Testis (tissue), 3 donors: ENCODE data around the gene EDN3. TPM values are rescaled to one million over a fixed set of nuclear protein-coding genes. Genes with fewer than 3 reads are reported as not detected.

Experiments
- DNase-seq: peaks from one replicate; pipeline ENCODE4 v3.0.0-alpha.2; 2019
- H3K27ac ChIP-seq, 2 donors: fragments of 200-600 bp; sonication (generic); one replicate each; pipeline ENCODE4 v1.5.1; 2019
- H3K27me3 ChIP-seq: fragments of 200-600 bp; sonication (generic); one replicate; pipeline ENCODE4 v1.5.1; 2019
- H3K36me3 ChIP-seq: fragments of 200-600 bp; sonication (generic); one replicate; pipeline ENCODE4 v1.5.1; 2017; ENCODE audit warnings: low read depth; ENCODE audit errors: missing control alignments
- H3K4me1 ChIP-seq: fragments of 200-600 bp; sonication (generic); one replicate; pipeline ENCODE4 v1.5.1; 2019
- H3K4me3 ChIP-seq, 2 donors: fragments of 200-600 bp; sonication (generic); one replicate each; pipeline ENCODE4 v1.5.1; 2017 to 2019
- H3K9me3 ChIP-seq: fragments of 200-600 bp; sonication (generic); one replicate; pipeline ENCODE4 v1.5.1; 2017
- POLR2A ChIP-seq: fragments of 450-650 bp; IDR thresholded peaks from one replicate; pipeline ENCODE4 v1.6.1; 2017; ENCODE audit warnings: antibody characterized with exemption, mild to moderate bottlenecking, moderate library complexity
- WGBS, 2 donors: methylation state at CpG; one replicate each; pipeline ENCODE4 v1.1.5; 2018; 5-methylcytosine and 5-hydroxymethylcytosine counted together
- intact Hi-C: fragments of 100-400 bp; cut with DNase I; formaldehyde crosslinking; loops from one replicate; pipeline ENCODE4 v1.15.1; 2023; ENCODE audit warnings: low total_unique reads
- polyA plus RNA-seq: library from polyadenylated mRNA; stranded (reverse); fragments of 350-450 nt; fragmentation: Illumina TruSeq; extraction: RNeasy Lipid Tissue Mini Kit (QIAGEN cat#74804); gene quantifications from one replicate; pipeline ENCODE4 v1.2.3, GENCODE V29; 2014; ENCODE audit warnings: low read depth, low replicate concordance; ENCODE audit not compliant: insufficient read depth
- total RNA-seq, 2 donors: library from RNA; depleted of rRNA; stranded (reverse); fragments of >200 nt; gene quantifications; one replicate each; pipeline ENCODE4 v1.2.3, GENCODE V29; 2016
- TF ChIP-seq, protein P1 (sequence below), 3 experiments: fragments of 450-650 bp in 2 of 3; fragments of 200-600 bp in 1 of 3; sonication (generic) in 1 of 3; IDR thresholded peaks; one replicate each; pipeline ENCODE4 v1.5.1; 2016 to 2019; ENCODE audit warnings: antibody characterized with exemption in 3 of 3, mild to moderate bottlenecking in 2 of 3, moderate library complexity in 1 of 3

The EDN3 gene
- total and polyA plus RNA-seq, 3 donors from 2014 or later, result 2.9 to 5.2 (median 3.4) TPM

DNA sequence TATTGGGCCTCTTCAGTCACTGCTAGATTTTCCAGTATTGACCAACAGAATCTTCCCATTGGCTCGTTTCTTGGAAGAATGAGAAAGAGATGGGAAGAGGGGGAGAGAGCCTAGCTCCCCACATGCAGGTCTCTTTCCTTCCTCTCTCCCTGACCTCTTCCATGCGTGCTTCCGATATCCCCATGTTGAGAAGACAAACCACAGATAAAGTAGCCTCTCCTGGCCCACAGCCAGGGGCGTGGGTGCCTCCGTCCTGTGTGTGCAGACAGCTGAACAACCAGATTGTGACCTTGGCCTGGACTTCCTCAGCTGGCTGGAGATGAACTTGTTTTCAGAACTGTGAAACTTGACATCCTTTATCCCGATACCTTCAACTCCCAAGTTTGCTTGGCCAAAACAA lies 71.0 kb downstream of the EDN3 start:
- Histone ChIP-seq H3K9me3 (no peaks in the 10 kb centered on the region), H3K27me3 (no peaks in the 10 kb centered on the region), H3K4me1 (no peaks in the 10 kb centered on the region), H3K36me3 (no peaks in the 10 kb centered on the region), H3K27ac (no peak overlapping the region), H3K4me3 (no peak overlapping the region)
- TF ChIP-seq, protein P1, sequence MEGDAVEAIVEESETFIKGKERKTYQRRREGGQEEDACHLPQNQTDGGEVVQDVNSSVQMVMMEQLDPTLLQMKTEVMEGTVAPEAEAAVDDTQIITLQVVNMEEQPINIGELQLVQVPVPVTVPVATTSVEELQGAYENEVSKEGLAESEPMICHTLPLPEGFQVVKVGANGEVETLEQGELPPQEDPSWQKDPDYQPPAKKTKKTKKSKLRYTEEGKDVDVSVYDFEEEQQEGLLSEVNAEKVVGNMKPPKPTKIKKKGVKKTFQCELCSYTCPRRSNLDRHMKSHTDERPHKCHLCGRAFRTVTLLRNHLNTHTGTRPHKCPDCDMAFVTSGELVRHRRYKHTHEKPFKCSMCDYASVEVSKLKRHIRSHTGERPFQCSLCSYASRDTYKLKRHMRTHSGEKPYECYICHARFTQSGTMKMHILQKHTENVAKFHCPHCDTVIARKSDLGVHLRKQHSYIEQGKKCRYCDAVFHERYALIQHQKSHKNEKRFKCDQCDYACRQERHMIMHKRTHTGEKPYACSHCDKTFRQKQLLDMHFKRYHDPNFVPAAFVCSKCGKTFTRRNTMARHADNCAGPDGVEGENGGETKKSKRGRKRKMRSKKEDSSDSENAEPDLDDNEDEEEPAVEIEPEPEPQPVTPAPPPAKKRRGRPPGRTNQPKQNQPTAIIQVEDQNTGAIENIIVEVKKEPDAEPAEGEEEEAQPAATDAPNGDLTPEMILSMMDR (IDR thresholded peaks at IDR 0.05), result no peak
- no peak for TF ChIP-seq POLR2A
- intact Hi-C loops, result no loop called here
- 33 to 34% methylated on average over 6 of the region's 6 CpGs for WGBS, 2 donors
- DNase-seq, result peak; percentile 28

GRCh38 chr20:59374261-59374660 lies 73.8 kb downstream of the EDN3 start:
- H3K27ac ChIP-seq, result no peak overlapping the region
- intact Hi-C loops, result no loop called here
- no peaks in the 10 kb centered on the region for H3K36me3 ChIP-seq
- H3K4me3 ChIP-seq, result no peak overlapping the region
- TF ChIP-seq POLR2A, result no peak
- TF ChIP-seq, protein P1 (IDR thresholded peaks at IDR 0.05), result no peak
- H3K9me3 ChIP-seq, result no peaks in the 10 kb centered on the region
- no peaks in the 10 kb centered on the region for H3K27me3 ChIP-seq
- no peak for DNase-seq
- H3K4me1 ChIP-seq, result no peaks in the 10 kb centered on the region
- WGBS, 2 donors, result 59 to 93% methylated on average over 1 of the region's 1 CpG

GRCh38 chr20:59375541-59375940 lies 75.1 kb downstream of the EDN3 start:
- TF ChIP-seq, protein P1 (IDR thresholded peaks at IDR 0.05), result no peak
- no peak for TF ChIP-seq POLR2A
- Histone ChIP-seq H3K4me3 (no peak overlapping the region), H3K9me3 (no peaks in the 10 kb centered on the region), H3K27ac (no peak overlapping the region), H3K27me3 (no peaks in the 10 kb centered on the region), H3K36me3 (no peaks in the 10 kb centered on the region), H3K4me1 (no peaks in the 10 kb centered on the region)
- WGBS, 2 donors, result 83 to 84% methylated on average over 3 of the region's 3 CpGs
- intact Hi-C loops, result no loop called here
- no peak for DNase-seq

Other genes with a start within 250 kb of the EDN3 start
- 1 to 10 TPM; 4.0 to 4.8 TPM for gene ZNF831, start 136.8 kb upstream of the EDN3 start, total RNA-seq
- gene ZNF831, start 136.8 kb upstream of the EDN3 start, polyA plus RNA-seq, result 0.99 TPM